ENCODE results near the gene KCNK2.

- TF ChIP-seq TEAD4 (CRISPR knock-in tag; IDR thresholded peaks at IDR 0.05), result no peak
- TF ChIP-seq ATF2 (CRISPR knock-in tag; IDR thresholded peaks at IDR 0.05; ENCODE audit: borderline replicate concordance, low read depth), result no peak
- TF ChIP-seq CTCF (IDR thresholded peaks at IDR 0.05), result no peak
- no peak for TF ChIP-seq ATF1 (CRISPR knock-in tag; IDR thresholded peaks at IDR 0.05)
- TF ChIP-seq CREB1 (CRISPR knock-in tag; IDR thresholded peaks at IDR 0.05), result no peak
Observed at GRCh38 chr1:215115760-215116159, 33.2 kb downstream of the KCNK2 start.
